HG02610 (cell line): ENCODE measurements around the gene C12orf56.

Source experiments
- ATAC-seq: cut with Tn5 transposase; IDR thresholded peaks from one replicate; pipeline ENCODE4 v1.9.1; 2021; ENCODE audit warnings: mild to moderate bottlenecking, moderate library complexity; ENCODE audit not compliant: unreplicated experiment

Gene C12orf56, protein sequence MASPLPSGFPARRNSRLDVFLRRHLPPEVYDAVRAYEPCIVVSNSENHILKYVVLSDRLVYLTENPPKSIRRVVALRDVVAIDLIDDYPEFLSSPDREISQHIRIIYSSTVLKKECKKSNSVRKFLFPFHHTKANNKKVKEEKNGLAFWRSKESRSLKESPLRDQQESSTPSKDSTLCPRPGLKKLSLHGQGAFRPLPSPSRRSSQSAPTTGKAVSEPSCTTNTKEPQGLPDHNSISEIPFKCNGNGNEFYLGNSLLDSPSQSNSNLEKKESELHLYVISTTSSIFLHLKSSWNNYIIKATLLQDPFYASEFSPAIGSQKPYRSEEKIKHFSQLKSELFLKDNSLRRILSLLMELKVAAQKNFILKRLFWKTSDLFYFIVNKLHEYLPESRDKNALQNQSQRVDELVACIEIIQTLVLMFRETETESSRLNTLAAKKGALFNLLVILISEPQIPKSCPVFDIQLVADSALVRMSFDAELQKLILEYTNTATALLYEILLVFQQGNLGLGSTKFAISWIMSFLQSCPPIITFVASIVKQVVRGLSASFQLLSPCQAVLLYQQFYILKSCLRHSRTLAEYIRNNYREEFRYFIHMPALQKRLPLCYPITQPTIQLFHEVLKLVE

DNA sequence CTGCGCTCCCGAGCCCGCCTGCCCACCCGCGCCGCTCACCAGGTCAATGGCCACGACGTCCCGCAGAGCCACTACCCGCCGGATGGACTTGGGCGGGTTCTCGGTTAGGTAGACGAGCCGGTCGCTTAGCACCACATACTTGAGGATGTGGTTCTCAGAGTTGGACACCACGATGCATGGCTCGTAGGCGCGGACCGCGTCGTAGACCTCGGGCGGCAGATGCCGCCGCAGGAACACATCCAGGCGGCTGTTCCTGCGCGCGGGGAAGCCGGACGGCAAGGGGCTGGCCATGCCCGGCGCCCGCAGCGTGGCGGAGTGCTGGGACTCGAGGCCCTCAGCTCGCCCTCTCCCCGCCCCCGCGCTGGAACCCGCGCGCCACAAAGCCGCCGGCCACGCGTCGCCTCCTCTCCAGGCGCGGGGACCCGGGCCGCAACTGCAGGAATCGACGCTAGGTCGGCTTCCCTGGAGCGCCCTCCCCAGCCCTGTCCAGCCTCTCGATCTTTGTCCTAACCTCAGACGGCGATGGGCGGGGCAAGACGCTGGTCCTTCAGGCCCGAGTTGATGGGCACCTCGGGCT lies at the start of gene C12orf56:
Gene C12orf56 (minus strand): TSS at position 484 of the 577 bp plus-strand sequence. CDS start 193 bp downstream, at position 291.
- ATAC-seq: no peak

DNA sequence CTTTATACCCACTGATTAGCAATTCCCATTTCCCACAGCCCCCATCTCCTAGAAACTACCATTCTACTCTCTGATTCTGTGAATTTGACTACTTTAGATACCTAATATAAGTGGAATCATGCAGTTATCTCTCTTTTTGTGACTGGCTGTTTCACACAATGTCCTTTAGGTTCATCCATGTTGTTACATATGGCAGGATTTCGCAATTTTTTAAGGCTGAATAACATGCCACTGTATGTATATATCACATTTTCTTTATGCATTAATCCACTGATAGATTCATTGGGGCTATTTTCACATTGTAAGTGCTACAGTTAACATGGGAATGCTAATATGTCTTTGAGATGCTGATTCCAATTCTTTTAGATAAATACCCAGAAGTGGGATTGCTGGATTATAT lies 49.5 kb upstream of the C12orf56 start:
- no peak for ATAC-seq

DNA sequence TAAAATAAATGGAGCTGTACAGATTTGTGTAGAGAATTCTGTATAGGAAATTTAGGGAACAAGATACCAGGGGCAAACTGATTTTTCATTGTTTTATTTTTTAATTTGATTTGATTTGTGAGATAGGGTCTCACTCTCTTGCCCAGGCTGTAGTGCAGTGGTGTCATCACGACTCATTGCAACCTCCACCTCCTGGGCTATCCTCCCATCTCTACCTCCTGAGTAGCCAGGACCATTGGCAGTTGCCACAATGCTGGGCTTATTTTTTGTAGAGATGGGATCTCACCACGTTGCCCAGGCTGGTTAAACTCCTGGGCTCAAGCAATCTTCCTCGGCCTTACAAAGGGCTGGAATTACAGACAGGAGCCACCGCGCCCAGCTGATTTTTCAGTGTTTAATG lies 43.4 kb upstream of the C12orf56 start:
- no peak for ATAC-seq

DNA sequence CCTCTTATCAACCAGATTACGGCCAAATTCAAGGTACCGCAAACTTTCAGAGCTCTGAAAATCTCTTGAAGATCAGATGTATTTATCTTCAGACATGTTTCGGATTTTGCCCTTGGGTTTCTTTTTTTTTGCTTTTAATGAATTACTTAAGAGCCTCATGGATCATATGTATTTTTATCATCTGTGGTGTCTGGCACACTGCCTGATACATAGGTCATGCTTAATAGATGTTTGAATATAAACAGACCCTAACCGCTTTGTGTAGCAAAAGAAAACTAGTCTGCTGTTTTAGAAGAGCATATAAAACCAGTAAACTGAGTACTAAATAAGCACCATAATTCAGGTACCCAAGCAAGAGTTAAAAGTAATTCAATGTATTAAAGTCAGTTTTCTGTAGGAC lies 41.2 kb upstream of the C12orf56 start:
- ATAC-seq: no peak

DNA sequence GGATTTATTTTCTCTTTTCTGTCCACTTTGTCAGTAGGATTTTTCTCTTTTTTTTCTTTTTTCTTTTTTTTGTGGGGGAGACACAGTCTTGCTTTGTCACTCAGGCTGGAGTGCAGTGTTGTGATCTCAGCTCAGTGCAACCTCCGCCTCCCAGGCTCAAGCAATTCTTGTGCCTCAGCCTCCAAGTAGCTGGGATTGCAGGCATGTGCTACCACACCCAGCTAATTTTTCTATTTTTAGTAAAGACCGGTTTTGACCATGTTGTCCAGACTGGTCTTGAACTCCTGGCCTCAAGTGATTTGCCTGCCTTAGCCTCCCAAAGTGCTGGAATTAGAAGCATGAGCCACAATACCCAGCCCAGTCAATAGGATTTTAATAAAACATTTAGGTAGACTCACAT lies 40.3 kb upstream of the C12orf56 start:
- no peak for ATAC-seq

DNA sequence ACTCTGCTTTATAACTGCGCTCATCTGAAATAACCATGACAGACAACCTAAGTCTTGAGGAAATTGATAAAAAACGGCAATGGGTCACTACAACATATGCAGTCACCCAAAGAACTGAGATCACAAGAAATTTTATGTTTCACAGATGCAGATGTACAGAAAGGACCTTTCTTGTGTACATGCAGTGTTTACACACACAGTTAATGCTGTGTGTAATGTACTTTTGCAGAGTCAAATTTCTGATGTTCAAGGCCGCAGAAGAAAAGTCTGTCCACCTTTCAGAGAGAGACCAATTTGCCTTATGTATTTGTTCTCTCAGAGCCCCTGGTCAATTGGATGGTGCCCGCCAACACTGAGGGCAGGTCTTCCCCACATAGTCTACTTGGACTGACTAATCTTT lies 38.4 kb upstream of the C12orf56 start:
- ATAC-seq: no peak

DNA sequence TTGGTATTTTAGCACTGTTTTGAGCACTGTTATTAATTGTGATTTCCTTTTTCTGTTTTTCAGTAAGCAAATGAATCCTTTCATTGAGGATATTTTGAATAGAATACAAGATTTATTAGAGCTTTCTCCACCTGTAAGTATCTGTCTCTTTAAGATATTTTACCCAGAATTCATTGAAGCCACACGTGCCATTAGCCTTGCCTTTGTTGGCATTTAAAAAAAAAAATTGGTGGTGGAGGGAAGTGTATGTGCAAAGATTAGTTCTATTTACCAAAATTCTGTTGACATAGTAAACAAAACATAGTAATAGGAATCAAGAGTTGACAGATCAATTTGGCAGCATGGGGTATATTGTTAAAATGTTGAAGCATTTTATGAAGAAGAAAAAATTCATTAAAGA lies 37.4 kb upstream of the C12orf56 start:
- no peak for ATAC-seq

DNA sequence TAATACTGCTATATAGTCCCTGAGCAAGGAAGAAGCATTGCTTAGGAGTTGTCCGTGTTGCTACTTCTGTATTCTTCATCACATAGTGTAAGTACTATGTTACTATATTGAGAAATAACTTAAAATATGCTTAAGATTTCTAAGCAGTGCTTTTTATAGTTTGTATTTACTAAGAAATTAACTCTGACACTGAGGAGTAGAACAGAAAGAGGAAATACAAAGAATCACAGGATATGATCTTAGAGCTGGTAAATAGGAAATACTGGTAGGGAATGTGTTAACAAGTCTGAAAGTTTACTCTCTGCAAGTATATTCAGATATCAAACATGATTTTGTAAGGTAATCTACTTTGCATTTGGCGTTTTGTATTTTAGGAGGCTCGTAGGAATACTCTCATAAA lies 29.1 kb upstream of the C12orf56 start:
- ATAC-seq: no peak

DNA sequence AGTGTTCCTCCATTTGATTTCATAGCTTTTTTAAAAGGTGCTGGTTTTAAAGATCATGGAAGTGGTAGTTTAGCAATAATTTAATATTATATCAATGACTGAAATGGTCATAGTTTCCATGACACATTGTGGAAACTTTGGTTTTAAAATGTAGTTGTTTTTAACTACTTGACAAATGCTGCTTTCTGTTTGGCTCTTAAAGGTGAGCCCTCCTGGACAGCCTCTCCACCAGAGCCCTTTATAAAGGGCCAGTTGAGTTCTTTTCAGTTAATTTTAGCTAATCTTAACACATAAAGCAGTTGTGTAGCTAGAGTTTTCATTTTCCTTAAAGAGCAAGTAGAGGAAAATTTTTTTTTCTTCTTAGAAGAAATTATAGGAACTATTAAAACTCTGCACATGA lies 27.7 kb upstream of the C12orf56 start:
- ATAC-seq: no peak

DNA sequence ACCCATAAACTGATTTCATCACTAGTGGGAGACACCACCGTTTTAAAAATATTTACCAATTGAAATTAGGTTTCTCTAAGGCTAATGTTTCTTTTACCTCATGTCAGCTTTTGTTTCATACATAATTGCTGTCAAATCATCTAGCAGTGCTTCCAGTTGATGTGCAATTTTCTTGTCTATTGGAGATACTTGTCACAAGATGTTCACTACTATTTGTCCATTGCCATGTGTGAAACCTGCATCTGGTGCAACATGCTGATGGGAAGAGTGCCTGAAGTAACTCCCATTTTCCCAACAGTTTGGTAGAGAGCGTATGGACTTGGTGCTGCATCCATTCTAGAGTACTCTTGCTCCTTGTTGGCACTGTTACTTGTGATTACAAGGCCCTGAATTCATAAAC lies 23.3 kb upstream of the C12orf56 start:
- no peak for ATAC-seq

DNA sequence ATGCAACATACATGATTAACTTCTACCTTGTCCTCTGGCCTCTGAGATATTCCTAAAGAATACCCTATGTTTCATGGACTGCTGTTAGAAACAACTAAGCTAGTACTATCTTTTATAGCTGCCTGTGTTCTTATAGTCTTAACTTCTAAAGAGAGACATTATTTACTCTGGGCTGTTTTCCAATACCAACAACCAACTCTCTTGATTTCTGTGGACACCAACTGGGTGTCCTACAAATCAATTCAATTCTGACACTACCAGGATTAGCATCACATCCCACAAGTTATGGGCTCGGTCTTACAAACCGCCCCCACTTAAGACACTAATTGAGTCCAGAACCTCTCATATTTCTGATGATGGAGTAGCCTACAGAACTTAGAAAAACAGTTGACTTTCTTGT lies 21.9 kb upstream of the C12orf56 start:
- ATAC-seq: no peak

DNA sequence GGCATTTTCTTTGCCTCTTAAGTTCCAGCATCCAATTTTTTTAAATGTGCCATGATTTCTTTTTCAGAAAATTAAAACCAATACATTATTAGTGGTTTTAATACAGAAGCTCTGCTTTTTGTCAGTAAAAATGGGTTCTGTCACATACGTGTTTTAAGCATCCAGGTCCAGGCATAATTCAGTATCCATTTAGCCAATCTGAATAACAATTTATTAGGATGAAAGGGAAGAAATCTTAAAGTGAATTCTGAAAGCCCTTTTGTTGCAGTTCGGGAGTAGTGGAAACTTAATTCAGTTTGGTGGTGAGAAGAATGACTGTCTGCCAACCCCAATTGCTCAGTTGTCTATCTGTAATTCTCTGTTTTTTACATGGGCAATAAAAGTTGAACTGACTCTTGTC lies 20.9 kb upstream of the C12orf56 start:
- no peak for ATAC-seq

DNA sequence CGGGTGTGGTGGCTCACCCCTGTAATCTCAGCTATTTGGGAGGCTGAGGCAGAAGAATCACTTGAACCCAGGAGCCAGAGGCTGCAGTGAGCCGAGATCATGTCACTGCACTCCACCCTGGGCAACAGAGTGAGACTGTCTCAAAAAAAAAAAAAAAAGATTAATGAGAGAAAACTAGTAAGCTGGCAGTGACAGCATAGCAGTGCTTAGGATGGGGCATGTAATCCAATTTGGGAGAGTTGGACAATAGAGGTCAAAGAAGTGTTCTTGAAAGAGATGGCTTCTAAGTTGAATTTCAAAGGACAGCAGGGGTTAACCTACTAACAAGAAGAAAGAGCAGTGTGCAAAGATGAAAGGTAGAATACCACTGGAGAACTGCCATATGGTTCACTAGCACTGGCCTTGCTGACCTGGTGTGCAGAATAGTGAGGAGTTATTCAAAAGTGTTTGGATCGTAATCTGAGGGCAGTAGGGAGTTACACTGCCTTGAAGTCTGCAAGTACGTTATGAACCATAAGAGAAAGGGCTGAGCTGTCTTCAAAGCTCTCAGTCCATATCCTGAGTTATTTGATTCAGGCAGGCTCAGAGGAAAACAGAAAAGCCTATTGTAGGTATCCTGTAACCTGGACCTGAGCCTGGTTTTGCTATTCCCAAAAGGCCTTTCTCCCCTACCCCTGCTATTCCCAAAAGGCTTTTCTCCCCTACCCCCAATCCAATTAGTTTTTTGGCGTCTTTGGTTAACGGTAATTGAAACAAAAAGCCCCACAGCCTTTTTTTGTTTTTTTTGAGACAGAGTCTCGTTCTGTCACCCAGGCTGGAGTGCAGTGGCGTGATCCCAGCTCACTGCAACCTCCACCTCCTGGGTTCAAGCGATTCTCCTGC lies 17.0 kb upstream of the C12orf56 start:
- no peak for ATAC-seq

DNA sequence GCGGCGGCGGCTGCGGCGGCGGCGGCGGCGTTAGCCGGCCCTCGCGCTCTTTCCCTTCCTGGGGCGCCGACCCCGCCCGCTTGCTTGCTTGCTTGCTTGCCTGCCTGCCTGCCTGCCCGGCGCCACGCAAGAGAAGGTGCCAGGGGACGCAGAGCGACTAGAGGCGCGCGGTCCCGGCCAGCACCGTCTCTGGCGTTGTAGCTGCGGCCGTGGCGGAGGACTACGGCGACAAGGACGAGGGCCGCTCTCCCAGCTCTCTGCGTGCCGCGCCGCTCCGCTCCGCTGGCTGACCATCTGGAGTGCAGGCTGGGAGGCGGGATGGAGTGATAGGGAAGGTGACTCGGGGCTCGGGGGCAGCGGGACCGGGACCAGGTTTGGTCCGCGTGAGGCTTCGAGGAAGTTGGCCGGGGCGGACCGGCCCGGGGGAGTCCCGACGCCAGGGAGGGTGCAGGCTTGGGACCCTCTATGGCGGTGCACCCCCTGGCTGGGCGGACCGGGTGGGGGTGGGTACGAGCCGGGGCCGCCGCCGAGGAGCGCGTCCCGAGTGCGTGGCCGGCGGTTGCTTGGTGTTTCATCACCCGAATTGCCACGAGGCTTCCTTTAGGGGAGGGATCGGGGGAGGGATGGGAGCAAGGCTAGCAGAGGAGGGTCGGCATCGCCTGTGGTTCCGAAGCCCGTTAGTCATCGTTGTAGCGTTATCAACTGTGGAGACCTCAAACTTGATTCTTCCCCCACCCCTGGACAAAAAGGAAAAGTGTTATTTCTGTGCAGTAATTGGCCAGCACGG lies 14.1 kb upstream of the C12orf56 start:
- ATAC-seq: peak; percentile 25

DNA sequence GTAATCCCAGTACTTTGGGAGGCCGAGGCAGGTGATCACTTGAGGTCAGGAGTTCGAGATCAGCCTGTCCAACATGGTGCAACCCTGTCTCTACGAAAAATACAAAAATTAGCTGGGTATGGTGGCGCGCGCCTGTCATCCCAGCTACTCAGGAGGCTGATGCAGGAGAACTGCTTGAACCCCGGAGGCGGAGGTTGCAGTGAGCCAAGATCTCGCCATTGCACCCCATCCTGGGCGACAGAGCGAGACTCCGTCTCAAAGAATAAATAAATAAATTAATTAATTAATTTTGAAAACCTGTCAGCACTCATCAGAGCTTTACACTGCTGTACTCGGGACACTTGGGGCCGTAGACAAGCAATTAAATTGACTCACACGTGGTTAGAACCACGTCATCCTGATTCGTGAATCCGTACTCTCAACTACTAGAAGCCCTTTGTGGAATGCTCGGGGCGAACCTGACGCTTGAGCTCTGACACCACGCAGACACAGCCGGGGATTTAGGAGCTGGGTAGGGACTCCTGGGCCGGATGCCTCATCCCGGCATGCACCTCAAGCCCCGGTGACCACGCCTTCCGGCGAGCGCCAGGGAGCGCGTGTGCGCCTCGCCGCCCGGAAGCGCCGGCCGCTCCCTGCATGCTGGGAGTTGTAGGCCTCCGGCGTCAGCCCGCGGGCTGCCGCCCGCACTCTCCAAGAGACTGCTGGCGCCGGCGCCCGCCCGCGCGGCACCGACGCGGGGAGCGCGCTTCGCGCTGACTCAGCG lies 13.3 kb upstream of the C12orf56 start, which contains the start of gene XPOT:
Gene XPOT (plus strand): TSS at position 686 of the 763 bp plus-strand sequence. CDS start 5,644 bp downstream, outside the sequence.
- ATAC-seq: peak; percentile 95

DNA sequence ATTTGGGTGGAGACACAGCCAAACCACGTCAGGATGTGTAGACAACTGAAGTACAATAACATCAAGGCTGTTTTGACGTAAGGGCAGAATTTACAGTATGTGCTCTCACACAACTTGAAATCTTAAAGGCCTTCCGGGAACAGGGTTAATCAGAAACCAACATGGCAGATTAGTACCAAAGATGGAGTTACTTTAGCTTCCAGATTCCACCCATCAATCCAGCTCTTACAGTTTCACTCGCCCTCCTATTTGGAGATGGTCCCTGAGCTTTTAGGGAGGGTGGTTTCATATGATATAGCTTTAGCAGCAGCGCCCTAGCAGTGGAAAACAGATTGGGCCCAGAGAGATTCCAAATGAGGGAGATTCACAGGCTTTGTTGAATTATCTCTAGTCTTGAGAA lies 11.6 kb upstream of the C12orf56 start:
- ATAC-seq: no peak

DNA sequence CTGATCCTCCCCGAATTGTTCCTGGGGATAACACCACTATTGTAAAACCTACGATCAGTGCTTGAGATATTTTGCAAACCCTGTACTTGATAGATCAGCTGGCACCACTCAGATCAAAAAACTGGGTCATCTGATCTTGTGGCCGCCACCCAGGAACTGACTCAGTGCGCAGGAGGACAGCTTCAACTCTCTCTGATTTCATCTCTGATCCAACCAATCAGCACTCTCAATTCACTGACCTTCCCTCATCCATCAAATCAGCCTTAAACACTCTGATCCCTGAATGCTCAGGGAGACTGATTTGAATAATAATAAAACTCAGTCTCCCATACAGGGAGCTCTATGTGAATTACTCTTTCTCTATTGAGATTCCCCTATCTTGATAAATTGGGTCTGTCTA lies 9.5 kb upstream of the C12orf56 start:
- no peak for ATAC-seq

DNA sequence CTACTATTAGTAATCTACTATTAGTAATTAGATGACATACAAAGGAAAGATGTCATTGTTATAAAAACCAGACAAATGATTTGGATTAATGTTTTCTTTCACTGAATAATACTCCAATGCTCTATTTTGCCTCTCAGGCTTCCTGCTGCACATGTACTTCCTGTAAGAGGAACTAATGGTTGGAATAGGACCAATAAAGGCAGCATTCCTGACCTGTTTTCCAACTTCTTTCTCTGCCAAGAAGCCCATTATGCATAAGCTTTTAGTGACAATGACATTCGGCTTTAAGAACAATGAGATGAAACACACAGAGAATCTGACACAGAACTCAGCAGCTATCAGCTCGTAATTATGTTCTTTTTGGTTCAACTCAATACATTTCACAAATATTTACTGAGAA lies 5.2 kb upstream of the C12orf56 start:
- ATAC-seq: no peak

DNA sequence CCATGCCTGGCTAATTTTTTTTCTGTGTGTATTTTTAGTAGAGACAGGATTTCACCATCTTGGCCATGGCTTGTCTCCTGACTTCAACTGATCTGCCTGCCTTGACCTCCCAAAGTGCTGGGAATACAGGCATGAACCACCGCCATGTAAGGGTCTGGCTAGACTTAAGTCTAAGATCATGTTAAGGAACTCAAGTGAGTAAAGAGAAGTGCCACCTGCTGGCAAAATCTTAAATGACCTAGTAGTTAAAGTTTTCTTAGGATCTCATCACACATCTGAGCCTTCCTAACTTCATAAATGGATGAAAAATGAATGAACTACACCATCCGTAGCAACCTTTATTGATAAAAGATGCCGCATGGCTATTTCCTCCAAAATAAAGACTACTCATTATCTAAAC lies 1.7 kb upstream of the C12orf56 start:
- ATAC-seq: no peak

DNA sequence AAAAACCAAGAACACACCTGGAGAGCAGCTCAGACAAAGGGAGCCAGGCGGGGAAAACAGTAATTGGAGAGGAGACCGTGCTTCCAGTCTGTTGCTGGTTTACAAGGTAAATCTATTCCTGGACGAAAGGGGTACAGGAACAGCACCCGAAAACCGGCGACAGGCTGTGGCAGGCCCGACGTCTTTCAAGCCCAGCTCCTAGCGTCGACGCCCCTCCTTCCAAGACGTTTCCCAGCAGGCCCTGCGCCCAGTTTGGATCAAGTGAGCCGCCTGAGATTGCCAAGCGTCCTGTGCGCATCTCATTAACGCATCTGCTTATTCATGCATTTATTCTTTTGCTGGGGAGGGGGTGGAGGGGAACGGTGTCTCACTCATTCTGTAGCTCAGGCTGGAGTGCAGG lies 1.4 kb downstream of the C12orf56 start:
- ATAC-seq: no peak
